Parathyroid adenoma (tissue), 2 donors: ENCODE data around the gene LRCH1.

Experiments used
- H2AFZ ChIP-seq: fragments of 300-600 bp; sonication (generic); one replicate; pipeline ENCODE4 v1.7.0; 2017; ENCODE audit warnings: antibody characterized with exemption, mild to moderate bottlenecking
- H3K27ac ChIP-seq: fragments of 300-600 bp; sonication (generic); one replicate; pipeline ENCODE4 v1.7.0; 2017
- H3K27me3 ChIP-seq: fragments of 300-600 bp; sonication (generic); one replicate; pipeline ENCODE4 v1.7.0; 2017; ENCODE audit warnings: low read length; ENCODE audit not compliant: control insufficient read depth, insufficient read depth
- H3K36me3 ChIP-seq: fragments of 300-600 bp; sonication (generic); one replicate; pipeline ENCODE4 v1.7.0; 2017; ENCODE audit warnings: low read length; ENCODE audit not compliant: control insufficient read depth, insufficient read depth
- H3K4me1 ChIP-seq: fragments of 300-600 bp; sonication (generic); one replicate; pipeline ENCODE4 v1.7.0; 2017; ENCODE audit warnings: control low read depth
- H3K4me2 ChIP-seq: fragments of 300-600 bp; sonication (generic); one replicate; pipeline ENCODE4 v1.7.0; 2017; ENCODE audit warnings: low read length
- H3K4me3 ChIP-seq: fragments of 300-600 bp; sonication (generic); one replicate; pipeline ENCODE4 v1.7.0; 2017; ENCODE audit warnings: low read depth, low read length
- H3K79me2 ChIP-seq: fragments of 300-600 bp; sonication (generic); one replicate; pipeline ENCODE4 v1.7.0; 2017; ENCODE audit warnings: control low read depth
- H3K9ac ChIP-seq: fragments of 300-600 bp; sonication (generic); one replicate; pipeline ENCODE4 v1.7.0; 2017; ENCODE audit warnings: mild to moderate bottlenecking
- H3K9me3 ChIP-seq: fragments of 300-600 bp; sonication (generic); one replicate; pipeline ENCODE4 v1.7.0; 2017; ENCODE audit warnings: low read length; ENCODE audit not compliant: control insufficient read depth
- TF ChIP-seq, protein P1 (sequence below): fragments of 300-600 bp; sonication (generic); IDR thresholded peaks from one replicate; pipeline ENCODE4 v1.7.0; 2017; ENCODE audit warnings: antibody characterized with exemption, mild to moderate bottlenecking
- donor health status: primary hyperparathyroidism.

The LRCH1 gene

GRCh38 chr13:46666727-46667456 is 113.9 kb downstream of the LRCH1 start:
- H3K27ac ChIP-seq: no peak overlapping the region
- no peaks in the 10 kb centered on the region for H3K36me3 ChIP-seq
- no peaks in the 10 kb centered on the region for H3K9me3 ChIP-seq
- H3K4me2 ChIP-seq: no peak overlapping the region
- no peaks in the 10 kb centered on the region for H3K79me2 ChIP-seq
- H3K9ac ChIP-seq: no peak overlapping the region
- peaks cover 6% of the 10 kb centered on the region for H3K4me1 ChIP-seq
- no peaks in the 10 kb centered on the region for H3K27me3 ChIP-seq
- TF ChIP-seq, protein P1, sequence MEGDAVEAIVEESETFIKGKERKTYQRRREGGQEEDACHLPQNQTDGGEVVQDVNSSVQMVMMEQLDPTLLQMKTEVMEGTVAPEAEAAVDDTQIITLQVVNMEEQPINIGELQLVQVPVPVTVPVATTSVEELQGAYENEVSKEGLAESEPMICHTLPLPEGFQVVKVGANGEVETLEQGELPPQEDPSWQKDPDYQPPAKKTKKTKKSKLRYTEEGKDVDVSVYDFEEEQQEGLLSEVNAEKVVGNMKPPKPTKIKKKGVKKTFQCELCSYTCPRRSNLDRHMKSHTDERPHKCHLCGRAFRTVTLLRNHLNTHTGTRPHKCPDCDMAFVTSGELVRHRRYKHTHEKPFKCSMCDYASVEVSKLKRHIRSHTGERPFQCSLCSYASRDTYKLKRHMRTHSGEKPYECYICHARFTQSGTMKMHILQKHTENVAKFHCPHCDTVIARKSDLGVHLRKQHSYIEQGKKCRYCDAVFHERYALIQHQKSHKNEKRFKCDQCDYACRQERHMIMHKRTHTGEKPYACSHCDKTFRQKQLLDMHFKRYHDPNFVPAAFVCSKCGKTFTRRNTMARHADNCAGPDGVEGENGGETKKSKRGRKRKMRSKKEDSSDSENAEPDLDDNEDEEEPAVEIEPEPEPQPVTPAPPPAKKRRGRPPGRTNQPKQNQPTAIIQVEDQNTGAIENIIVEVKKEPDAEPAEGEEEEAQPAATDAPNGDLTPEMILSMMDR: no peak
- no peak overlapping the region for H2AFZ ChIP-seq
- H3K4me3 ChIP-seq: no peak overlapping the region

GRCh38 chr13:46667687-46668281 is 114.8 kb downstream of the LRCH1 start:
- no peak overlapping the region for H2AFZ ChIP-seq
- H3K4me2 ChIP-seq: no peak overlapping the region
- no peaks in the 10 kb centered on the region for H3K36me3 ChIP-seq
- H3K27ac ChIP-seq: no peak overlapping the region
- H3K9me3 ChIP-seq: no peaks in the 10 kb centered on the region
- peaks cover 6% of the 10 kb centered on the region for H3K4me1 ChIP-seq
- H3K27me3 ChIP-seq: no peaks in the 10 kb centered on the region
- no peak overlapping the region for H3K4me3 ChIP-seq
- TF ChIP-seq, protein P1: no peak
- H3K9ac ChIP-seq: no peak overlapping the region
- H3K79me2 ChIP-seq: no peaks in the 10 kb centered on the region

DNA sequence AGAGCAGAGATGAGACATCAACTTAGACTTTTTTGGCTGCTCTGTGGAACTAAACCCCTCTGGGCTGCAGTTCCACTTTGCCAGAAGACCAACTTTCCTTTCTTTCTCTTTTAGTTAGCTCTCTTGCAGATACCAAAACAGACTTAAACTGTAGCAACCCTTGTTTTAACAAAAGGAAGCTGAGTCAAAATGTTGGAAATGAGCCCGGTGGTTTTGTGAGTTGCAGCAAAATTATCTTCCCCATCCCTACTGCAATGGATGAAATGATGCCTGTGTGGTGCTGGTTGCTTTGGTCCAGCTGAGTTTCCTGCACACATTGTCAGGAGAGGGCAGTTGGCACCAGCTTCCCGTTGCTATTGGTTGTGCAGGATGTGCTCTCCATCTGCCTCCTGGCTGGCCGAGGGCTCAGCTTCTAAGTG is 115.3 kb downstream of the LRCH1 start:
- H3K27ac ChIP-seq: no peak overlapping the region
- H3K27me3 ChIP-seq: no peaks in the 10 kb centered on the region
- no peaks in the 10 kb centered on the region for H3K36me3 ChIP-seq
- no peaks in the 10 kb centered on the region for H3K9me3 ChIP-seq
- no peak overlapping the region for H3K4me2 ChIP-seq
- H3K4me1 ChIP-seq: peaks cover 6% of the 10 kb centered on the region
- no peak overlapping the region for H2AFZ ChIP-seq
- no peak overlapping the region for H3K4me3 ChIP-seq
- no peaks in the 10 kb centered on the region for H3K79me2 ChIP-seq
- TF ChIP-seq, protein P1: no peak
- H3K9ac ChIP-seq: no peak overlapping the region

- no peaks in the 10 kb centered on the region for H3K27me3 ChIP-seq
- no peak overlapping the region for H3K27ac ChIP-seq
- H3K4me1 ChIP-seq: peaks cover 6% of the 10 kb centered on the region
- H3K79me2 ChIP-seq: no peaks in the 10 kb centered on the region
- H2AFZ ChIP-seq: no peak overlapping the region
- no peak overlapping the region for H3K4me2 ChIP-seq
- H3K9me3 ChIP-seq: no peaks in the 10 kb centered on the region
- no peak overlapping the region for H3K9ac ChIP-seq
- TF ChIP-seq, protein P1: no peak
- H3K4me3 ChIP-seq: no peak overlapping the region
- no peaks in the 10 kb centered on the region for H3K36me3 ChIP-seq
Measured at GRCh38 chr13:46668931-46669525, 116.1 kb downstream of the LRCH1 start.
